ENCODE data around the gene ATXN1.

The ATXN1 gene

DNA sequence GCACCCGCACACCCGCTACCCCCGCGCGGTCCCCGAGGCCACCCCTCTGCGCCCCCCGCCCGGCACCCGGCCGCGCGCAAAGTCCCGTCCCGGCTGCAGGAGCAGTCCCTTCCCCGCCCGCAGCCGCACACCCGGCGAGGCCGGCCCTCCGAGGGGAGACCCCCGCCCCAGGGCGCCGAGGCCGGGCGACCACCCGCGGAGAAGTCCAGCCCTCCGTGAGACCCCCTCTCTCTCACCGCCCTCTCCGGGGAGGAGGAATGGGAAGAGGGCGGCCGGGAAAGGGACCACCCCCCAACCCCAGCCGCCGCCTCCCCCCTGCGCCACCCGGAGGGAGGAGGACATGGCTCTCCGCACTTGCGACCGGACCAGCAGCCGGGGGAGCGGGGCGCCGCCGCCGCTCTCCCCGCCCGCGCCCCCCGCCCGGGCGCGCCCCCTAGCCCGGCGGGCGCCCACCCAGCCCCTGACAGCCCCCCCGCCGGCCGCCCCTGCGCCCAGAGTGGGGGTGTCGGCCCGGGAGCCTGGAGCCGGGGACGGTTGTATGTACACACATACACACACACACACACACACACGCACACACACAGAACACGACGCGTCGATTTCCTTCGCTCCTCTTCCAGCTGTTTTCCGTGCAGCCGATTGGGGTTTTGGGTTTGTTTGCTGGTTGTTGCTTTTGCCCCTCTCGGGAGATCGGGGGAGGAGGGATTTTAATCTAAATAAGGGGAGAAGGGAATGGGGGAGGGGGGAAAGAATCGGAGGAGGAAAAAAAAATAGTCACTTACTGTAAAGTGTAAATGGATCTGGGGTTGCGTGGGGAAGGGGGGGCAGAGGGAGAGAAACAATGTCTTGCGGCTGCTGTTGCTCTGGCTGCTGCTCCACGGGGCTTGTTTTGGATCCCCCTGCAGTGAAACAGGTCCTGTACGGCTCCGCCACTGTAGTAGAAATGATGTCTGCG lies at the start of gene ATXN1:
Gene ATXN1 (minus strand): TSS at position 945 of the 955 bp plus-strand sequence.
- POLR2A ChIA-PET: interaction anchor here (0.6 to 2.3 kb wide), 14 partner anchors 9 to 556 kb away, joined by 3 to 17 read pairs (median 4); no protein-coding TSS in a partner anchor
- Histone ChIP-seq H3K27ac (ENCODE audit: extremely low read depth, low read depth, low read length) (peak within 1 kb of the TSS; percentile 100), H3K4me1 (ENCODE audit: control insufficient read depth, insufficient read depth, low read length) (peaks cover 43% of the 10 kb centered on the region)
- no peak for TF ChIP-seq RBAK (tag by site-specific recombination; IDR thresholded peaks at IDR 0.05)
- TF ChIP-seq, protein P1, sequence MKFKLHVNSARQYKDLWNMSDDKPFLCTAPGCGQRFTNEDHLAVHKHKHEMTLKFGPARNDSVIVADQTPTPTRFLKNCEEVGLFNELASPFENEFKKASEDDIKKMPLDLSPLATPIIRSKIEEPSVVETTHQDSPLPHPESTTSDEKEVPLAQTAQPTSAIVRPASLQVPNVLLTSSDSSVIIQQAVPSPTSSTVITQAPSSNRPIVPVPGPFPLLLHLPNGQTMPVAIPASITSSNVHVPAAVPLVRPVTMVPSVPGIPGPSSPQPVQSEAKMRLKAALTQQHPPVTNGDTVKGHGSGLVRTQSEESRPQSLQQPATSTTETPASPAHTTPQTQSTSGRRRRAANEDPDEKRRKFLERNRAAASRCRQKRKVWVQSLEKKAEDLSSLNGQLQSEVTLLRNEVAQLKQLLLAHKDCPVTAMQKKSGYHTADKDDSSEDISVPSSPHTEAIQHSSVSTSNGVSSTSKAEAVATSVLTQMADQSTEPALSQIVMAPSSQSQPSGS (tag by site-specific recombination; IDR thresholded peaks at IDR 0.05; ENCODE audit: low read depth): no peak
- TF ChIP-seq ZNF202 (tag by site-specific recombination; IDR thresholded peaks at IDR 0.05; ENCODE audit: borderline replicate concordance): no peak
- TF ChIP-seq ZFP37 (tag by site-specific recombination; IDR thresholded peaks at IDR 0.05): no peak
- no peak for TF ChIP-seq ZNF677 (tag by site-specific recombination; IDR thresholded peaks at IDR 0.05)
- no peak for TF ChIP-seq ZNF416 (tag by site-specific recombination; IDR thresholded peaks at IDR 0.05)
- no peak for TF ChIP-seq ZNF707 (tag by site-specific recombination; IDR thresholded peaks at IDR 0.05)
- TF ChIP-seq ZNF549 (tag by site-specific recombination; IDR thresholded peaks at IDR 0.05): no peak
- peak; percentile 51; the same call in 1 of the 2 replicates for TF ChIP-seq BCL11B (tag by site-specific recombination; IDR thresholded peaks at IDR 0.05; ENCODE audit: low read depth)
- TF ChIP-seq ZNF274 (IDR thresholded peaks at IDR 0.05; ENCODE audit: low read length): no peak
- no peak for TF ChIP-seq ZNF274 (tag by site-specific recombination; IDR thresholded peaks at IDR 0.05; ENCODE audit: borderline replicate concordance)
- TF ChIP-seq ZBTB1 (tag by site-specific recombination; IDR thresholded peaks at IDR 0.05): no peak
- TF ChIP-seq ZNF157 (tag by site-specific recombination; IDR thresholded peaks at IDR 0.05): no peak
- TF ChIP-seq, protein P2, sequence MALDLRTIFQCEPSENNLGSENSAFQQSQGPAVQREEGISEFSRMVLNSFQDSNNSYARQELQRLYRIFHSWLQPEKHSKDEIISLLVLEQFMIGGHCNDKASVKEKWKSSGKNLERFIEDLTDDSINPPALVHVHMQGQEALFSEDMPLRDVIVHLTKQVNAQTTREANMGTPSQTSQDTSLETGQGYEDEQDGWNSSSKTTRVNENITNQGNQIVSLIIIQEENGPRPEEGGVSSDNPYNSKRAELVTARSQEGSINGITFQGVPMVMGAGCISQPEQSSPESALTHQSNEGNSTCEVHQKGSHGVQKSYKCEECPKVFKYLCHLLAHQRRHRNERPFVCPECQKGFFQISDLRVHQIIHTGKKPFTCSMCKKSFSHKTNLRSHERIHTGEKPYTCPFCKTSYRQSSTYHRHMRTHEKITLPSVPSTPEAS (tag by site-specific recombination; IDR thresholded peaks at IDR 0.05): peak; percentile 92
- TF ChIP-seq, protein P3, sequence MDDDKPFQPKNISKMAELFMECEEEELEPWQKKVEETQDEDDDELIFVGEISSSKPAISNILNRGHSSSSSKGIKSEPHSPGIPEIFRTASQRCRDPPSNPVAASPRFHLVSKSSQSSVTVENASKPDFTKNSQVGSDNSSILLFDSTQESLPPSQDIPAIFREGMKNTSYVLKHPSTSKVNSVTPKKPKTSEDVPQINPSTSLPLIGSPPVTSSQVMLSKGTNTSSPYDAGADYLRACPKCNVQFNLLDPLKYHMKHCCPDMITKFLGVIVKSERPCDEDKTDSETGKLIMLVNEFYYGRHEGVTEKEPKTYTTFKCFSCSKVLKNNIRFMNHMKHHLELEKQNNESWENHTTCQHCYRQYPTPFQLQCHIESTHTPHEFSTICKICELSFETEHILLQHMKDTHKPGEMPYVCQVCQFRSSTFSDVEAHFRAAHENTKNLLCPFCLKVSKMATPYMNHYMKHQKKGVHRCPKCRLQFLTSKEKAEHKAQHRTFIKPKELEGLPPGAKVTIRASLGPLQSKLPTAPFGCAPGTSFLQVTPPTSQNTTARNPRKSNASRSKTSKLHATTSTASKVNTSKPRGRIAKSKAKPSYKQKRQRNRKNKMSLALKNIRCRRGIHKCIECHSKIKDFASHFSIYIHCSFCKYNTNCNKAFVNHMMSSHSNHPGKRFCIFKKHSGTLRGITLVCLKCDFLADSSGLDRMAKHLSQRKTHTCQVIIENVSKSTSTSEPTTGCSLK (tag by site-specific recombination; IDR thresholded peaks at IDR 0.05): no peak
- TF ChIP-seq, protein P4, sequence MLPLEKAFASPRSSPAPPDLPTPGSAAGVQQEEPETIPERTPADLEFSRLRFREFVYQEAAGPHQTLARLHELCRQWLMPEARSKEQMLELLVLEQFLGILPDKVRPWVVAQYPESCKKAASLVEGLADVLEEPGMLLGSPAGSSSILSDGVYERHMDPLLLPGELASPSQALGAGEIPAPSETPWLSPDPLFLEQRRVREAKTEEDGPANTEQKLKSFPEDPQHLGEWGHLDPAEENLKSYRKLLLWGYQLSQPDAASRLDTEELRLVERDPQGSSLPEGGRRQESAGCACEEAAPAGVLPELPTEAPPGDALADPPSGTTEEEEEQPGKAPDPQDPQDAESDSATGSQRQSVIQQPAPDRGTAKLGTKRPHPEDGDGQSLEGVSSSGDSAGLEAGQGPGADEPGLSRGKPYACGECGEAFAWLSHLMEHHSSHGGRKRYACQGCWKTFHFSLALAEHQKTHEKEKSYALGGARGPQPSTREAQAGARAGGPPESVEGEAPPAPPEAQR (tag by site-specific recombination; IDR thresholded peaks at IDR 0.05): peak; percentile 55; the same call in 1 of the 2 replicates
- TF ChIP-seq MZF1 (tag by site-specific recombination; IDR thresholded peaks at IDR 0.05; ENCODE audit: borderline replicate concordance): 0 out of 2 replicates have a peak, but pooled peaks have one; percentile 14
- 0 out of 2 replicates have a peak, but pooled peaks have one; percentile 30 for TF ChIP-seq KLF9 (tag by site-specific recombination; IDR thresholded peaks at IDR 0.05; ENCODE audit: low read depth)
- no peak for TF ChIP-seq YY1 (tag by site-specific recombination; IDR thresholded peaks at IDR 0.05)
- TF ChIP-seq, protein P5, sequence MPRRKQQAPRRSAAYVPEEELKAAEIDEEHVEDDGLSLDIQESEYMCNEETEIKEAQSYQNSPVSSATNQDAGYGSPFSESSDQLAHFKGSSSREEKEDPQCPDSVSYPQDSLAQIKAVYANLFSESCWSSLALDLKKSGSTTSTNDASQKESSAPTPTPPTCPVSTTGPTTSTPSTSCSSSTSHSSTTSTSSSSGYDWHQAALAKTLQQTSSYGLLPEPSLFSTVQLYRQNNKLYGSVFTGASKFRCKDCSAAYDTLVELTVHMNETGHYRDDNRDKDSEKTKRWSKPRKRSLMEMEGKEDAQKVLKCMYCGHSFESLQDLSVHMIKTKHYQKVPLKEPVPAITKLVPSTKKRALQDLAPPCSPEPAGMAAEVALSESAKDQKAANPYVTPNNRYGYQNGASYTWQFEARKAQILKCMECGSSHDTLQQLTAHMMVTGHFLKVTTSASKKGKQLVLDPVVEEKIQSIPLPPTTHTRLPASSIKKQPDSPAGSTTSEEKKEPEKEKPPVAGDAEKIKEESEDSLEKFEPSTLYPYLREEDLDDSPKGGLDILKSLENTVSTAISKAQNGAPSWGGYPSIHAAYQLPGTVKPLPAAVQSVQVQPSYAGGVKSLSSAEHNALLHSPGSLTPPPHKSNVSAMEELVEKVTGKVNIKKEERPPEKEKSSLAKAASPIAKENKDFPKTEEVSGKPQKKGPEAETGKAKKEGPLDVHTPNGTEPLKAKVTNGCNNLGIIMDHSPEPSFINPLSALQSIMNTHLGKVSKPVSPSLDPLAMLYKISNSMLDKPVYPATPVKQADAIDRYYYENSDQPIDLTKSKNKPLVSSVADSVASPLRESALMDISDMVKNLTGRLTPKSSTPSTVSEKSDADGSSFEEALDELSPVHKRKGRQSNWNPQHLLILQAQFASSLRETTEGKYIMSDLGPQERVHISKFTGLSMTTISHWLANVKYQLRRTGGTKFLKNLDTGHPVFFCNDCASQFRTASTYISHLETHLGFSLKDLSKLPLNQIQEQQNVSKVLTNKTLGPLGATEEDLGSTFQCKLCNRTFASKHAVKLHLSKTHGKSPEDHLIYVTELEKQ (tag by site-specific recombination; IDR thresholded peaks at IDR 0.05; ENCODE audit: borderline replicate concordance): no peak
- no peak for TF ChIP-seq ZNF514 (tag by site-specific recombination; IDR thresholded peaks at IDR 0.05)
- TF ChIP-seq IKZF3 (tag by site-specific recombination; IDR thresholded peaks at IDR 0.05): no peak
- TF ChIP-seq, protein P6, sequence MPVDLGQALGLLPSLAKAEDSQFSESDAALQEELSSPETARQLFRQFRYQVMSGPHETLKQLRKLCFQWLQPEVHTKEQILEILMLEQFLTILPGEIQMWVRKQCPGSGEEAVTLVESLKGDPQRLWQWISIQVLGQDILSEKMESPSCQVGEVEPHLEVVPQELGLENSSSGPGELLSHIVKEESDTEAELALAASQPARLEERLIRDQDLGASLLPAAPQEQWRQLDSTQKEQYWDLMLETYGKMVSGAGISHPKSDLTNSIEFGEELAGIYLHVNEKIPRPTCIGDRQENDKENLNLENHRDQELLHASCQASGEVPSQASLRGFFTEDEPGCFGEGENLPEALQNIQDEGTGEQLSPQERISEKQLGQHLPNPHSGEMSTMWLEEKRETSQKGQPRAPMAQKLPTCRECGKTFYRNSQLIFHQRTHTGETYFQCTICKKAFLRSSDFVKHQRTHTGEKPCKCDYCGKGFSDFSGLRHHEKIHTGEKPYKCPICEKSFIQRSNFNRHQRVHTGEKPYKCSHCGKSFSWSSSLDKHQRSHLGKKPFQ (tag by site-specific recombination; IDR thresholded peaks at IDR 0.05): no peak

More for the DNA sequence above, at the start of gene ATXN1:
- no peaks in the 10 kb centered on the region for H3K9me3 ChIP-seq (ENCODE audit: control insufficient read depth, insufficient read depth, low read depth, low read length)
- peak within 1 kb of the TSS; percentile 76 for H3K4me3 ChIP-seq (ENCODE audit: low read depth, low read length)
- H3K36me3 ChIP-seq (ENCODE audit: control insufficient read depth in 2 of 2, insufficient read depth in 1 of 2, low read length in 2 of 2): no peaks in the 10 kb centered on the region
- CTCF ChIA-PET: interaction anchor here (0.6 to 8.3 kb wide), 19 partner anchors 10 to 622 kb away, joined by 3 to 94 read pairs (median 6); no protein-coding TSS in a partner anchor
